ENCODE measurements around the gene MDM4.

MDM4 gene

GRCh38 chr1:204530932-204531331, 14.7 kb downstream of the MDM4 start:
- DNase-seq (ENCODE audit: low read depth) = peak; percentile 71
- H3K4me3 ChIP-seq (ENCODE audit: low read depth, low read length) = no peak overlapping the region
- TF ChIP-seq, protein P1, sequence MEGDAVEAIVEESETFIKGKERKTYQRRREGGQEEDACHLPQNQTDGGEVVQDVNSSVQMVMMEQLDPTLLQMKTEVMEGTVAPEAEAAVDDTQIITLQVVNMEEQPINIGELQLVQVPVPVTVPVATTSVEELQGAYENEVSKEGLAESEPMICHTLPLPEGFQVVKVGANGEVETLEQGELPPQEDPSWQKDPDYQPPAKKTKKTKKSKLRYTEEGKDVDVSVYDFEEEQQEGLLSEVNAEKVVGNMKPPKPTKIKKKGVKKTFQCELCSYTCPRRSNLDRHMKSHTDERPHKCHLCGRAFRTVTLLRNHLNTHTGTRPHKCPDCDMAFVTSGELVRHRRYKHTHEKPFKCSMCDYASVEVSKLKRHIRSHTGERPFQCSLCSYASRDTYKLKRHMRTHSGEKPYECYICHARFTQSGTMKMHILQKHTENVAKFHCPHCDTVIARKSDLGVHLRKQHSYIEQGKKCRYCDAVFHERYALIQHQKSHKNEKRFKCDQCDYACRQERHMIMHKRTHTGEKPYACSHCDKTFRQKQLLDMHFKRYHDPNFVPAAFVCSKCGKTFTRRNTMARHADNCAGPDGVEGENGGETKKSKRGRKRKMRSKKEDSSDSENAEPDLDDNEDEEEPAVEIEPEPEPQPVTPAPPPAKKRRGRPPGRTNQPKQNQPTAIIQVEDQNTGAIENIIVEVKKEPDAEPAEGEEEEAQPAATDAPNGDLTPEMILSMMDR (IDR thresholded peaks at IDR 0.05; ENCODE audit: low read depth, low read length, missing control alignments) = no peak

DNA sequence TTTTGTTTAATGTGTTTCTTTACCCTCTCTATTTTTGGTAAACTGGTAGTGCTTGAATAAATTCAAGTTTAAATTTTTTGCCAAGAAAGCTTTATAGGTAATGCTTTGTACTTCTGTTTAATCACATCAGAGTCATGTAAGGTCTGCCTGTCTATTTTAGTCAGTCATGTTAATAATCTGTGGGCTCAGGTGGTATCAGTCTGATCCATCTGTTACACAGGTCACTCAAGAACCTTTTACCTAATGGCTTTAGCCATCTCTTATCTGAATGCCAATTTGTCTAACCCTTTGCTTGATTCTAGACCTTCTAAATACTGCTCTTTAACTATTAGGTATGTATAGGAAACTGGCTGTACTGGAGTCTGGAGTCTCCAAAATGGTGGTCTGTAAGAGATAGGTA, 16.6 kb downstream of the MDM4 start:
- H3K4me3 ChIP-seq (ENCODE audit: low read depth, low read length) = no peak overlapping the region
- DNase-seq (ENCODE audit: low read depth) = no peak
- TF ChIP-seq, protein P1 (IDR thresholded peaks at IDR 0.05; ENCODE audit: low read depth, low read length, missing control alignments) = no peak

DNA sequence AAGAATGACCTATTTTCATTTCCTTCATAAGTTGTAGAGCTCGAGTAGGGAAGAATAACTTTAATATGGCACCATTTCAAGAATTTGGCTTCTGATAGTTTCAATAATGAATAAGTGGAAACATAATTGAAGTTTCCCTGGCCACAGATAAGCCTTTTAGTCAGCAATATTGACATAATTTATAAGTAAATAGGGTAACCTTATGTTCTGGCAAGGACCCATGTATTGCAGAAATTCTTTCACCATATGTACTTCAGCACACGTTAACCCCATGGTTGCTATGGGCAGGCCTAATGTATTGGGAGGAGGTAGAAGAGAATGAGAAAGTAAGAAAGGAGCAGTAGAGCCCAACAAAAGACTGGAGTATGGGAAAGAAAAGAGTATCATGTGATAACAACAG, 25.4 kb downstream of the MDM4 start:
- no peak for DNase-seq (ENCODE audit: low read depth)
- H3K4me3 ChIP-seq (ENCODE audit: low read depth, low read length) = no peak overlapping the region
- TF ChIP-seq, protein P1 (IDR thresholded peaks at IDR 0.05; ENCODE audit: low read depth, low read length, missing control alignments) = no peak

- no peak overlapping the region for H3K4me3 ChIP-seq (ENCODE audit: low read depth, low read length)
- TF ChIP-seq, protein P1 (IDR thresholded peaks at IDR 0.05; ENCODE audit: low read depth, low read length, missing control alignments) = no peak
- DNase-seq (ENCODE audit: low read depth) = peak; percentile 35
Observed at GRCh38 chr1:204544321-204544720, 28.1 kb downstream of the MDM4 start.

DNA sequence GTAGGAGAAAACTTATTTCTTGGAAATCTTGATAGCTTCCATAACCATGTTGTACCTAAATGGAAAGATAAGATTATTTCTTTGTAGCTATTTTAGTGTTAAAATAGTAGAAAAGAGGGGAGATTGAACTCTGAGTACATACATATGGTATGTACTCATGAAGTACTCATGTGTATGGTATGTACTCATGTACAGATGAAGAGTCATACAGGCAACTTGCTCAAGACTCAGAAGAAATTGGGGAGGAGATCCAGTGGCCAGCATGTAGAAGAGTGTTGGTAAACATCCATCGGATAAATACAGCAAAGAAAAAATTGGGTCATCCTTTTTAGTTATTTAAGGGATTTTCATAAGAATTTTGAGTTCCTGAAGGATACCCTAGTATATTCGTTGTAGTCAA, 29.0 kb downstream of the MDM4 start:
- TF ChIP-seq, protein P1 (IDR thresholded peaks at IDR 0.05; ENCODE audit: low read depth, low read length, missing control alignments) = no peak
- DNase-seq (ENCODE audit: low read depth) = no peak

DNA sequence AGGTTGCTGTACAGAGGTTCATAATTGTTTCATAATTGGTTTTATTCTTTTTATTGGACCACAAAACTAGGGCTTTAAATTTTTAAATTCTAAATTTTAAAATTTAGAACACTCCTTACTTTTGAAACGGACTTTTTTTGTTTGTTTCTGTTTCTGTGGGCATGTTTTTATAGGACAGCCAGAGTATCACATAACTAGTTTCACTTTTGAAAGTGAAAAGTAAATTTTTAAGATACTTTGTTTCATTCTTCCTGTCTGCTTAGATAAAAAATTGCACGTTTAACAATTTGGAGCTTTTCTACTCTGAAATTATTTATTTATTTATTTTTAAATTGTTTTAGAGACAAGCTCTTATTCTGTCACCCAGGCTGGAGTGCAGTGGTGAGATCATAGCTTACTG, 29.7 kb downstream of the MDM4 start:
- no peak overlapping the region for H3K4me3 ChIP-seq (ENCODE audit: low read depth, low read length)
- DNase-seq (ENCODE audit: low read depth) = no peak
- TF ChIP-seq, protein P1 (IDR thresholded peaks at IDR 0.05; ENCODE audit: low read depth, low read length, missing control alignments) = no peak

More for the DNA sequence above, 29.0 kb downstream of the MDM4 start:
- H3K4me3 ChIP-seq (ENCODE audit: low read depth, low read length) = no peak overlapping the region

GRCh38 chr1:204548265-204548664, 32.1 kb downstream of the MDM4 start:
- no peak for DNase-seq (ENCODE audit: low read depth)
- no peak overlapping the region for H3K4me3 ChIP-seq (ENCODE audit: low read depth, low read length)
- TF ChIP-seq, protein P1 (IDR thresholded peaks at IDR 0.05; ENCODE audit: low read depth, low read length, missing control alignments) = no peak

Measured in GM12864 (cell line).